Thyroid gland (tissue), 4 donors: ENCODE data around the gene PHACTR3. TPM values are rescaled to one million over a fixed set of nuclear protein-coding genes. Genes with fewer than 3 reads are reported as not detected.

ENCODE experiments used
- DNase-seq, 2 donors: peaks; one replicate each; pipeline ENCODE4 v3.0.0-alpha.2; 2019
- H3K27ac ChIP-seq, 3 donors: fragments of 200-600 bp; sonication (generic); 1 replicate in 2 of 3; 2 replicates in 1 of 3; pipeline ENCODE4 v1.5.1; 2016 to 2019; ENCODE audit warnings: mild to moderate bottlenecking in 1 of 3, moderate library complexity in 1 of 3
- H3K27me3 ChIP-seq: fragments of 200-600 bp; sonication (generic); one replicate; pipeline ENCODE4 v1.5.1; 2019
- H3K36me3 ChIP-seq, 2 donors: fragments of 200-600 bp; sonication (generic); one replicate each; pipeline ENCODE4 v1.5.1; 2016 to 2019
- H3K4me1 ChIP-seq, 2 donors: fragments of 200-600 bp; sonication (generic); one replicate each; pipeline ENCODE4 v1.5.1; 2017 to 2019
- H3K4me3 ChIP-seq, 3 donors: fragments of 200-600 bp; sonication (generic); replicated peaks in 1 of 3; 1 replicate in 2 of 3; 2 replicates in 1 of 3; pipeline ENCODE4 v1.5.1; 2016; ENCODE audit warnings: mild to moderate bottlenecking in 1 of 3
- H3K9me3 ChIP-seq: fragments of 200-600 bp; sonication (generic); one replicate; pipeline ENCODE4 v1.5.1; 2017
- CTCF ChIP-seq, 6 experiments: fragments of 200-600 bp in 3 of 6; fragments of 450-650 bp in 3 of 6; sonication (generic) in 3 of 6; IDR thresholded peaks; one replicate each; pipeline ENCODE4 v1.5.1; 2016 to 2019; ENCODE audit warnings: antibody characterized with exemption in 6 of 6, mild to moderate bottlenecking in 2 of 6, inconsistent platforms in 1 of 6, moderate library complexity in 1 of 6
- POLR2A ChIP-seq, 2 donors: fragments of 450-650 bp; IDR thresholded peaks; one replicate each; pipeline ENCODE4 v1.6.1; 2017; ENCODE audit warnings: antibody characterized with exemption in 2 of 2, mild to moderate bottlenecking in 2 of 2, moderate library complexity in 1 of 2
- WGBS, 2 donors: methylation state at CpG; one replicate each; pipeline ENCODE4 v1.1.5; 2017; 5-methylcytosine and 5-hydroxymethylcytosine counted together
- intact Hi-C: fragments of 100-400 bp; cut with DNase I; formaldehyde crosslinking; loops from one replicate; pipeline ENCODE4 v1.15.1; 2023
- total RNA-seq, 4 donors: library from RNA; depleted of rRNA; stranded (reverse); fragments of >200 nt; gene quantifications; one replicate each; pipeline ENCODE4 v1.2.3, GENCODE V29; 2016

PHACTR3 gene
- total RNA-seq, 4 donors from 2014 or later, result 2.4 TPM; not detected in 3

- Histone ChIP-seq H3K9me3 (no peaks in the 10 kb centered on the region), H3K4me3 (no peak overlapping the region), H3K27me3 (no peaks in the 10 kb centered on the region), H3K36me3 (no peaks in the 10 kb centered on the region), H3K27ac (no peak overlapping the region), H3K4me1 (no peaks in the 10 kb centered on the region)
- intact Hi-C loops, result no loop called here
- TF ChIP-seq CTCF (IDR thresholded peaks at IDR 0.05), result no peak
- TF ChIP-seq POLR2A (IDR thresholded peaks at IDR 0.05), result no peak
- 77 to 89% methylated on average over 12 of the region's 12 CpGs for WGBS, 2 donors
- DNase-seq, result no peak
Measured at GRCh38 chr20:59778615-59779200, 174.4 kb downstream of the PHACTR3 start.

DNA sequence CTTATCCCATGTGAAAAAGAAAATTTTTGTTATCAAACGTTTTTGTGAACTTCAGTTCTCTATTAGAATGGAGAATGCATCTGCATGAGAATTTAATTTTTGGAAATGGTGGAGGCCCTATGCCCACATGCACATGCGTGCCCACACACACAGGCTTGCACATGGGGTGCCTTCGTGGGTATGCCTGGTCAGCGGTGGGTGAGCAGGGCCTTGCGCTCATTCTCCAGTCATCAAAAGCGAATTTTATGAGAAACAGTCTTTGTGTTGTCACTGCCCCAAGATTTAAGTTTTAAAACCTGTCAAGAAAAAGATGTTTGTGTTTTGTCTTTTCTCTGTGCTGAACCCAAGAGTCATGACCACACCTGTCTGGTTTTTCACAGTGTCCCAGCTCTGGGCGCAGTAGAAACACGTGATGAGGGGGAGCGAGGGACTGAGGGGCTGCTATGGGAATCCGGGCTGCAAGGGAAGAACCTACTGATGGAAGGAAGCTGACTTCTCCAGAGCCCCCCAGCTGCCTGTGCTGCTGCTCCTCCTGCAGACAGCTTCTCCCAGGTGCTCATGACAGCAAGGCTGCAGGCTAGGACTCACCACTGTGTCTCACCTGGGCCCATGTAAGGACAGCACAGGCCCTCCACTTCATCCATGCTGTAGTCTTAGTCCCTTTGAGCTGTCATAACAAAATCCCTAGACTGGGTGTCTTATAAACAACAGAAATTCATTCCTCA, 175.5 kb downstream of the PHACTR3 start:
- TF ChIP-seq POLR2A (IDR thresholded peaks at IDR 0.05) (no peak), CTCF (IDR thresholded peaks at IDR 0.05) (no peak)
- H3K9me3 ChIP-seq, result no peaks in the 10 kb centered on the region
- no peaks in the 10 kb centered on the region for H3K27me3 ChIP-seq
- H3K27ac ChIP-seq, result no peak overlapping the region
- WGBS, 2 donors, result 69 to 80% methylated on average over 10 of the region's 10 CpGs
- intact Hi-C loops, result no loop called here
- DNase-seq, result no peak
- no peak overlapping the region for H3K4me3 ChIP-seq
- no peaks in the 10 kb centered on the region for H3K36me3 ChIP-seq
- no peaks in the 10 kb centered on the region for H3K4me1 ChIP-seq

DNA sequence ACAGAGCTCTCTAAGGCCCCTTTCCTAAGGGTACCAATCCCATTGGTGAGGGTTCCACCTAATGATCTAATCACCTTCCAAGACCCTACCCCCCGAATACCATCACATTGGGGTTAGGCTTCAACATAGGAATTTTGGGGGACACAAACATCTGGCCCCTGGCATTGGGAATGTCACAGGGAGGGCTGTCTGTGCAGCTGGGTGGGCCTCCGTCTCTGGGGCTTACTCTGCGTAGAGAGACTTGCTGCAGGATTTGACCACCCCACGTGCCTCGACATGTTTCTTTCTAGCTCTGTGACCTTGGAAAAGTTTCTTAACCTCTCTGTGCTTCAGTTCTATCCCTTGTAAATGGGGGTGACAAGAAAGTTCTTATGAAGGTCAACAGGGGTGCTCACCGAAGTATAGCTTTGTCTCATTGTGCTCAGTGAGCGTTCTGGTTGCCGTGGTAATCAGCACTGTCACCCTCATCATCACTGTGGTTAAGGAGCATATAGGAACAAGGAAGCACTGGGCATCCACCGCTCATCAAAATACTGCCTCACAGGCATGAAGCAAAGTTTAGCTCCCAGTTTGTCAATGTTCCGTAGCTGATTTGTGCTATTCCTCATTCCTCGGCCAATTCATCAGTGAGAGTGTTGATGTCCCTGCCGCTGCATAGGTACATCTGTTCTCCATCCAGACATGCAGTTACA, 176.3 kb downstream of the PHACTR3 start:
- Histone ChIP-seq H3K9me3 (no peaks in the 10 kb centered on the region), H3K36me3 (no peaks in the 10 kb centered on the region), H3K4me1 (no peaks in the 10 kb centered on the region), H3K4me3 (no peak overlapping the region), H3K27ac (no peak overlapping the region), H3K27me3 (no peaks in the 10 kb centered on the region)
- no peak for DNase-seq
- WGBS, 2 donors, result 86 to 93% methylated on average over 12 of the region's 12 CpGs
- TF ChIP-seq CTCF (IDR thresholded peaks at IDR 0.05) (no peak), POLR2A (IDR thresholded peaks at IDR 0.05) (no peak)
- intact Hi-C loops, result no loop called here

DNA sequence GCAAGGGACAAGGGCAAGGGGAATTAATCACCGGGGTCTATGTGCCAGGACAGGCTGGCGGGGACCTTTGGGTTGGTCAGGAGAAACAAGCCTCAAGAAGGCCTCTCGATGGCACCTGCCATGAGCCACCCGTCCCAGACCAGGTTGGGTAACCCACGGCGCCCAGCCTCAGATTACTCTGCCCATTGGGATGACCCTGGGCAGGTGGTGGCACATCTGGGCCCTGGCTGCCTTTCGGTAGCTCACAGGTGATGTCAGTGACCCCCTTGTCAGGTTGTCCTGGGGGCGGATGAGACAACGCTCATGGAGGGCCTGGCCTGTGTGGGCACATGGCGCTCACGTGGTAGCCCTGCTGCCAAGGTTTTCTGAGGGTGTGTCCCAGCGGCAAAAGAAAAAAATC, 176.9 kb downstream of the PHACTR3 start:
- no peaks in the 10 kb centered on the region for H3K9me3 ChIP-seq
- no peaks in the 10 kb centered on the region for H3K4me1 ChIP-seq
- no peaks in the 10 kb centered on the region for H3K36me3 ChIP-seq
- no peak overlapping the region for H3K27ac ChIP-seq
- WGBS, 2 donors, result 88 to 97% methylated on average over 6 to 8 of the region's 12 CpGs
- TF ChIP-seq POLR2A (IDR thresholded peaks at IDR 0.05), result no peak
- TF ChIP-seq CTCF (IDR thresholded peaks at IDR 0.05), result no peak
- no peaks in the 10 kb centered on the region for H3K27me3 ChIP-seq
- DNase-seq, result no peak
- intact Hi-C loops, result no loop called here
- H3K4me3 ChIP-seq, result no peak overlapping the region
